ENCODE results near the gene SDK1. TPM values are rescaled to one million over a fixed set of nuclear protein-coding genes. Genes with fewer than 3 reads are reported as not detected.

SDK1 gene
- total and polyA plus RNA-seq, 2 of the 8 experiments (the other 6 are each of a cell fraction or from before 2014, with no cell fraction given), result 3.3 to 7.2 TPM

DNA sequence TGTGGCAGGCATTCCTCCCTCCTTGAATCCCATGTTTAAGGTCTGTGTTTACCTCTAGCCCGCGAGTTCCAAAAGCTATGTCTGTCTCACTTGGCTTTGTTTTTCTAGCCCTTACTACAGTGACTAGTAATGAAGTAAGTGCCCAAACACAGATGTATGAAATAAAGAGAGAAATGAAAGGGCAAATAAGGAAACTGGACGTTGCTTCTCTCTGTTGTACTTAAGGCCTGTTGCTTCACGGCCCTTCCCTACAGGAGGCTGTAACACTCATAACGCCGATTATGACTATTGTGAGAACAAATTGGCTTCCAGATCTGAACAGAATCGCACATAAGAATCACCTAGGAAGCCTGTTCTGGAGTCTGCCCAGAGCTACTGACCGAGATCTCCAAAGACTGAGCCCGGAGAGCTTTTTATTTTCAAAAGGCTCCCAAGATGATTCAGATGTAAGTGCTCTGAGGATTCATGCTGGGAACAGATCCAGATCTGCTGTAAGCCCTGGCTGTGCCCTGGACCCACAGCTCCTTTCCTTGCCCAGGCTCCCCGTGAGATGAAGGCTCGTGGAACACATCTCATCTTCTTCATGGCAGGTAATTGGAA, 432.6 kb downstream of the SDK1 start:
- H2BK12ac ChIP-seq (ENCODE audit: low read depth, low read length), result no peak overlapping the region
- peaks cover 5 to 15% of the 10 kb centered on the region in 2 experiments; a peak in 3 of 4 replicates for H3K9me3 ChIP-seq (ENCODE audit: insufficient read depth in 2 of 2, low read depth in 1 of 2, low read length in 1 of 2)
- no peak overlapping the region for H2BK120ac ChIP-seq (replicated peaks; ENCODE audit: low read depth, low read length)
- H3K18ac ChIP-seq (ENCODE audit: extremely low read depth, low read length), result no peak overlapping the region
- no peaks in the 10 kb centered on the region for H3K79me1 ChIP-seq (ENCODE audit: low read depth, low read length)
- no peak overlapping the region for H3K9ac ChIP-seq (replicated peaks in 1 of 4; ENCODE audit: extremely low read depth in 1 of 4, low read depth in 3 of 4, low read length in 3 of 4)
- no peak overlapping the region for H3K14ac ChIP-seq (ENCODE audit: insufficient read length)
- no peak overlapping the region for H3K4ac ChIP-seq (replicated peaks; ENCODE audit: insufficient read length, low read depth, low read length)
- CTCF ChIA-PET (ENCODE audit: partially characterized antibody), result interaction anchor here (0.6 to 1.9 kb wide), 3 partner anchors 9 to 163 kb away, joined by 3 to 10 read pairs (median 3); no protein-coding TSS in a partner anchor
- no peak overlapping the region for H2BK5ac ChIP-seq (ENCODE audit: low read depth, low read length)
- H2AK5ac ChIP-seq (ENCODE audit: low read depth, low read length), result no peak overlapping the region
- H3K36me3 ChIP-seq (ENCODE audit: control insufficient read depth in 2 of 4, insufficient read depth in 4 of 4, low read length in 3 of 4), result no peaks in the 10 kb centered on the region; a peak in 1 of 8 replicates
- H3K4me1 ChIP-seq (replicated peaks in 1 of 4; ENCODE audit: control insufficient read depth in 3 of 4, insufficient read depth in 4 of 4, low read length in 3 of 4), result no peaks in the 10 kb centered on the region
- H3K27ac ChIP-seq (ENCODE audit: low read depth, low read length), result no peak overlapping the region
- no peak overlapping the region for H3K4me3 ChIP-seq (ENCODE audit: extremely low read depth in 1 of 4, insufficient read depth in 2 of 4, low read depth in 3 of 4, low read length in 4 of 4)
- no peak overlapping the region for H3K4me2 ChIP-seq (ENCODE audit: insufficient read depth in 1 of 2, low read depth in 2 of 2, low read length in 2 of 2)
- DNase-seq (ENCODE audit: low read depth in 1 of 2, low spot score in 2 of 2) (no peak), FAIRE-seq (no peak)
- no peak overlapping the region for H2BK15ac ChIP-seq (ENCODE audit: low read length)
- no peak overlapping the region for H2AFZ ChIP-seq (ENCODE audit: low read length)
- no peaks in the 10 kb centered on the region for H3K79me2 ChIP-seq (ENCODE audit: control insufficient read depth in 1 of 2, insufficient read depth in 2 of 2, low read length in 2 of 2)
- no peak overlapping the region for H2BK20ac ChIP-seq (ENCODE audit: low read length)
- H3K27me3 ChIP-seq (replicated peaks in 1 of 4; ENCODE audit: control insufficient read depth in 3 of 4, extremely low read depth in 1 of 4, insufficient read depth in 3 of 4, low read length in 3 of 4), result no peaks in the 10 kb centered on the region
- no peak overlapping the region for H3K56ac ChIP-seq (replicated peaks; ENCODE audit: insufficient read length, low read depth, low read length)
- no peak overlapping the region for H4K8ac ChIP-seq (ENCODE audit: extremely low read depth, insufficient read depth, low read length)
- WGBS, 2 experiments (ENCODE audit: extremely low coverage in 1 of 2, insufficient coverage in 1 of 2, insufficient read length in 1 of 2, insufficient replicate concordance in 2 of 2, low coverage in 1 of 2, low lambda C conversion rate in 2 of 2, missing lambda C conversion rate in 1 of 2), result 88% methylated on average over 11 of the region's 11 CpGs; no CpG with 5 or more reads in 1 of the 2 experiments
- H3K23ac ChIP-seq (ENCODE audit: insufficient read length), result no peak overlapping the region
- POLR2A ChIA-PET (ENCODE audit: partially characterized antibody), result no interaction called here
- H3K23me2 ChIP-seq (ENCODE audit: low read depth, low read length), result no peaks in the 10 kb centered on the region
- no peak overlapping the region for H4K91ac ChIP-seq (replicated peaks; ENCODE audit: insufficient read length, low read length)
- H4K20me1 ChIP-seq (replicated peaks in 1 of 2; ENCODE audit: control insufficient read depth in 1 of 2, insufficient read depth in 2 of 2, low read length in 2 of 2), result no peaks in the 10 kb centered on the region
- no peak overlapping the region for H4K5ac ChIP-seq (ENCODE audit: insufficient read length, low read depth, low read length)
- TF ChIP-seq MAFK (IDR thresholded peaks at IDR 0.05; ENCODE audit: low read depth, low read length) (no peak), RBBP5 (IDR thresholded peaks at IDR 0.05; ENCODE audit: borderline replicate concordance, low read depth, low read length) (no peak), SP2 (IDR thresholded peaks at IDR 0.05; ENCODE audit: low read length) (no peak), POLR2A (IDR thresholded peaks at IDR 0.05; ENCODE audit: control extremely low read depth in 1 of 2, low read depth in 2 of 2, low read length in 2 of 2) (no peak), RXRA (IDR thresholded peaks at IDR 0.05; ENCODE audit: insufficient read depth, low read depth, low read length) (no peak), BCL11A (IDR thresholded peaks at IDR 0.05; ENCODE audit: low read depth in 2 of 2, low read length in 2 of 2) (no peak), RNF2 (IDR thresholded peaks at IDR 0.05; ENCODE audit: borderline replicate concordance, low read depth, low read length, missing control alignments, poor library complexity, severe bottlenecking) (no peak), GABPA (IDR thresholded peaks at IDR 0.05; ENCODE audit: borderline replicate concordance, insufficient read depth, low read length) (no peak), NANOG (IDR thresholded peaks at IDR 0.05; ENCODE audit: insufficient read depth, low read depth, low read length, poor library complexity, severe bottlenecking) (no peak), PHF8 (conservative IDR thresholded peaks at IDR 0.05; ENCODE audit: low read depth, low read length) (no peak), CHD2 (IDR thresholded peaks at IDR 0.05; ENCODE audit: low read length) (no peak), GTF2F1 (IDR thresholded peaks at IDR 0.05; ENCODE audit: borderline replicate concordance, low read depth, low read length) (no peak)
- TF ChIP-seq, protein P1, sequence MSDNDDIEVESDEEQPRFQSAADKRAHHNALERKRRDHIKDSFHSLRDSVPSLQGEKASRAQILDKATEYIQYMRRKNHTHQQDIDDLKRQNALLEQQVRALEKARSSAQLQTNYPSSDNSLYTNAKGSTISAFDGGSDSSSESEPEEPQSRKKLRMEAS (IDR thresholded peaks at IDR 0.05), result no peak
